Osteocyte (in vitro differentiated cells): ENCODE data around the gene NR2F1. TPM values are rescaled to one million over a fixed set of nuclear protein-coding genes. Genes with fewer than 3 reads are reported as not detected.
A peak's percentile ranks its signal among the peaks of the same experiment; 100 is the strongest.

Experiments
- DNase-seq: peaks from one replicate; pipeline ENCODE4 v3.0.0; 2021; ENCODE audit warnings: mixed read lengths; ENCODE audit not compliant: unreplicated experiment; ENCODE audit errors: extremely low spot score
- H3K27ac Mint-ChIP-seq: one replicate; pipeline ENCODE4 v1.8.0; 2021; ENCODE audit warnings: mild to moderate bottlenecking, mixed read lengths; ENCODE audit not compliant: unreplicated experiment
- H3K27me3 Mint-ChIP-seq: one replicate; pipeline ENCODE4 v1.8.0; 2021; ENCODE audit warnings: mixed read lengths; ENCODE audit not compliant: unreplicated experiment
- H3K36me3 Mint-ChIP-seq: one replicate; pipeline ENCODE4 v1.8.0; 2021; ENCODE audit warnings: mixed read lengths; ENCODE audit not compliant: unreplicated experiment
- H3K4me1 Mint-ChIP-seq: one replicate; pipeline ENCODE4 v1.8.0; 2021; ENCODE audit warnings: mixed read lengths; ENCODE audit not compliant: unreplicated experiment
- H3K4me3 Mint-ChIP-seq: one replicate; pipeline ENCODE4 v1.8.0; 2021; ENCODE audit warnings: mild to moderate bottlenecking, moderate library complexity, mixed read lengths; ENCODE audit not compliant: unreplicated experiment
- H3K9me3 Mint-ChIP-seq: one replicate; pipeline ENCODE4 v1.8.0; 2021; ENCODE audit warnings: mixed read lengths; ENCODE audit not compliant: unreplicated experiment
- CTCF ChIP-seq: fragments of 200-600 bp; sonication (generic); IDR thresholded peaks from 2 replicates; pipeline ENCODE4 v1.5.0; 2021; ENCODE audit warnings: antibody characterized with exemption, mild to moderate bottlenecking, moderate library complexity
- total RNA-seq: library from RNA; stranded (reverse); gene quantifications from 2 replicates; pipeline ENCODE4 v1.2.1, GENCODE V29; 2021

The NR2F1 gene
- total RNA-seq, 1 donor from 2014 or later, result 197 TPM

GRCh38 chr5:93567424-93567823 is 15.6 kb upstream of the NR2F1 start:
- Mint-ChIP-seq H3K36me3 (peaks cover 12% of the 10 kb centered on the region), H3K4me1 (peaks cover 44% of the 10 kb centered on the region), H3K27ac (peak overlapping the region; percentile 35), H3K27me3 (no peaks in the 10 kb centered on the region), H3K9me3 (no peaks in the 10 kb centered on the region), H3K4me3 (no peak overlapping the region)
- no peak for TF ChIP-seq CTCF
- no peak for DNase-seq

DNA sequence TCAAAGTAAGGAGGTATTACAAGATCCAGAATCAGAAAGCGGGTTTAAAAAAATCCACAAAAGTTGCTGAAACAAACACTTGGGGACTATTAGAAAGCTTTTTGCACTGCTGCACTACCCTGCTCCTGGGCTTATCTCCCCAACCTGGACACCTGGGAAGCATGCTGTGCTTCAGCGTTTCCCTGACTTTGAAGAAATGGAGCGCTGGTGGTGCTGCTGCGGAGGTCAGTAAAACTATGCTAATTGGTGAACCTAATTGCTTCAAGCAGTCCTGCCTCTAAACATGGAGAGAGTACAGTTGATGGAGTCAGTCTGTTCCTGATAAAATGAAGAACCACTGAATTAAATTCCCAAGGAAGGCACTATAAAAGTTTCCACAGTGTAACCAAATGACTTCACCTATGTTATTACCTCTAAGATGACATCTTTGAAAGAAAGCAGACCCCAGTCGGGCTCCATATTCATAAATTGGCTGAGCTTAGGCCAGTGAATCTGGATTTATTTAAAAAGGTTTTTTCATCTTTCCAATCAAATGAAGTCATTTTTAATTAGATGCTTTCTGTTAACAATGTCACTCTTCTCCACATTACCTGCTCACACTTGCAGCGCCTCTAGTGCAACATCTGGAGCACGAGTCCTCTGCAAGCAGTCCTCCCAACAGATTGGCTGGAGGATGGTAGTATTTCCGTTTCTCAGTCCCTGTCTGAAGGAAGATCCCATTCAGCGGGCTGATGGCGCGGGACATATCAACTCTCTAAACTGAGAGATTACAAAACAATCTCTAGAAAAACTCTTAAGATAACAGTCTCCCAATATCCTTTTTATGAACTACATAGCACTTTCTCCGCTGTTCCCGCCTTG is 13.5 kb upstream of the NR2F1 start:
- Mint-ChIP-seq H3K27ac (peak overlapping the region; percentile 38), H3K4me3 (no peak overlapping the region)
- TF ChIP-seq CTCF, result no peak

GRCh38 chr5:93570294-93571113 is 12.5 kb upstream of the NR2F1 start:
- peaks cover 19% of the 10 kb centered on the region for H3K36me3 Mint-ChIP-seq
- H3K27me3 Mint-ChIP-seq, result no peaks in the 10 kb centered on the region
- peaks cover 62% of the 10 kb centered on the region for H3K4me1 Mint-ChIP-seq
- H3K9me3 Mint-ChIP-seq, result no peaks in the 10 kb centered on the region
- H3K27ac Mint-ChIP-seq, result peak overlapping the region; percentile 38
- H3K4me3 Mint-ChIP-seq, result no peak overlapping the region
- DNase-seq, result no peak
- no peak for TF ChIP-seq CTCF

More for the DNA sequence above, 13.5 kb upstream of the NR2F1 start:
- peaks cover 54% of the 10 kb centered on the region for H3K4me1 Mint-ChIP-seq
- H3K9me3 Mint-ChIP-seq, result no peaks in the 10 kb centered on the region
- no peak for DNase-seq
- H3K36me3 Mint-ChIP-seq, result peaks cover 19% of the 10 kb centered on the region
- no peaks in the 10 kb centered on the region for H3K27me3 Mint-ChIP-seq

DNA sequence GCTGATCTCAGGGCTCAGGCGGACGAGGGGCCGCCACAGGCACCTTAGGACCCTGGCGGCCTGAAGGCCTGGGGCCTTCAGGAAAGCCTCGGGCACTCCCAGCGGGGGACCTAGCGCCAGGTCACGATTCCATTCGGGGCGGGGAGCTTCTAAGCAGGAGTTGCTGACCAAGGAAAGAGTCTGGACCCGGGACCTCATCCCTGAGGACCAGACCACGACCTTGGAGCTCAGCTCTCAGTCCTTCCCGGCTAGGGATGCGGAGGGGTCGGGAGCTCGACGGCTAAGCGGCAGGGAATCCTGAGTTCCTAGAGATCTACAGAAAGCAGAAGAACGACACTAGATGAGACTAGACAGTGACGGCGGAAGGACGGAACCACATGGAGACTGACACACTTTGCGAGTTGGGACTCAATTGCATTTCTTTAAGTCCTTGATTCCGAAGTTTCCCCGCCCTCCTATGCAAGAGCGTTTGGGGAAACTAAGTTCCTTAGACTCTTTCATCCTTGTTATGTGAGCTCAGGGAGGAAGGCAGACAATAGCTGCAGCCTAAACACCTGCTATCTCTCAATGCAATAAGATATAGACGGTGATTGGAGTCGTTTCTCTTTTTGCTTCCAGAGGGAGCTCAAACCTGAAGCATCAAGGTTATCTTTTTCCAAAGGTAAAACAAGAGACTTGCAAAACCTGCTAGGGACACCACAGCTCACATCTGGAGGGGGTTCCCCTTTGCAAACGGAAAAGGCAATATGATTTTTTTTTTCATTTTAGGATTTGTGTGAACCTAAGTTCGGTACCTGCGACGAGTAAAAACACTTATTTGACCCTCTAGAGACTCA is 11.7 kb upstream of the NR2F1 start:
- H3K36me3 Mint-ChIP-seq, result peaks cover 19% of the 10 kb centered on the region
- H3K4me1 Mint-ChIP-seq, result peaks cover 66% of the 10 kb centered on the region
- TF ChIP-seq CTCF, result no peak
- H3K9me3 Mint-ChIP-seq, result no peaks in the 10 kb centered on the region
- no peak overlapping the region for H3K4me3 Mint-ChIP-seq
- peak overlapping the region; percentile 56 for H3K27ac Mint-ChIP-seq
- DNase-seq, result no peak
- no peaks in the 10 kb centered on the region for H3K27me3 Mint-ChIP-seq
